ENCODE results near the gene NOP14.

- TF ChIP-seq CTCF (IDR thresholded peaks at IDR 0.05), result no peak
- no peak for TF ChIP-seq EP300 (IDR thresholded peaks at IDR 0.05)
Observed at GRCh38 chr4:2929469-2929868, 33.7 kb downstream of the NOP14 start.

Data from upper lobe of left lung (tissue), 4 donors.